K562 (cell line): ENCODE data around the gene IL1F10.

Source experiments
- MAFK ChIP-seq: IDR thresholded peaks from 2 replicates; pipeline ENCODE4 v1.6.1; 2011; ENCODE audit warnings: low read length, improper control_type of control experiment
- RBBP5 ChIP-seq: fragments of 200-600 bp; sonication (generic); IDR thresholded peaks from 2 replicates; pipeline ENCODE4 v1.6.1; 2012; ENCODE audit warnings: borderline replicate concordance, mild to moderate bottlenecking, low read length, control low read depth, inconsistent platforms; ENCODE audit not compliant: insufficient read depth, poor library complexity, severe bottlenecking
- YY1 ChIP-seq, 3 experiments: IDR thresholded peaks; 2 replicates each; pipeline ENCODE4 v1.6.1; 2011; ENCODE audit warnings: low read length in 2 of 3, mild to moderate bottlenecking in 2 of 3, moderate library complexity in 2 of 3, borderline replicate concordance in 1 of 3, control low read depth in 1 of 3, low read depth in 1 of 3; ENCODE audit not compliant: insufficient read depth in 3 of 3, insufficient replicate concordance in 2 of 3, control insufficient read depth in 1 of 3, insufficient read length in 1 of 3; ENCODE audit errors: extremely low read depth in 1 of 3
- TF ChIP-seq, protein P1 (sequence below), 3 experiments: IDR thresholded peaks in 2 of 3; conservative IDR thresholded peaks in 1 of 3; 2 replicates each; pipeline ENCODE4 v1.5.1; 2011 to 2012; ENCODE audit warnings: low read length in 3 of 3, mild to moderate bottlenecking in 3 of 3, control low read depth in 2 of 3, improper control_type of control experiment in 1 of 3, inconsistent platforms in 1 of 3, low read depth in 1 of 3, mixed read lengths in 1 of 3, moderate library complexity in 1 of 3; ENCODE audit not compliant: insufficient read depth in 2 of 3
- TF ChIP-seq, protein P2 (sequence below): IDR thresholded peaks from 2 replicates; pipeline ENCODE4 v1.6.1; 2016; ENCODE audit warnings: missing genetic modification characterization, missing compliant biosample characterization

DNA sequence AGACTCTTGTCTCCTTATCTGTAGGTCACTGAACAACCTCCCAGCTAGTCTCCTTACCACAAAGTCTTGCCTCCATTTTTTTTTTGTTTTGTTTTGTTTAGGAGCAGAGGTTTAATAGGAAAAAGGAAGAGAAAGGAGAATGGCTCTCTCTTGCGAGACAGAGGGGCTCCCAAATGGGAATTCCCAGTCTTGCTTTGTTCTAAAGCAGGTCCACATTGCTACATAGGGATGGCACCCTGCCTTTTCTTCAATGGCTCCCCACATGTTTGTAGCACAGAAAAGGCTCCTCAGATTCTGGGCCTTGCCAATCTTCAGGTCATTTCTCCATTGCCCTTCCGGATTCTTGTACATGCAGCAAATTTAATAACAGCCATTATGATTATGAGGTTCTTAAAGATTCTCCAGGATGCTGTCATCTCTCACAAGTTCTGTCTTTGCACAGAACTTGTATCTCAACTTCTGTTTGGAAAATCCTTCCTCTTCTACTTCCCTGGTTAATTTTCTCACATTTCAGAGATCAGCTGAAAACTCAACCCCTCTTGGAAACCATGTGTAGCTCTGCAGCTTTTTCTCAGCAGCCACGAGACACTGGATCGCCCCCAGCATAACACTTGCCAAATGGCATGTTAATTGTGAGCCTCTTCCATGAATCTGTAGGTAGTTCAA, 23.6 kb downstream of the IL1F10 start:
- TF ChIP-seq, protein P1, sequence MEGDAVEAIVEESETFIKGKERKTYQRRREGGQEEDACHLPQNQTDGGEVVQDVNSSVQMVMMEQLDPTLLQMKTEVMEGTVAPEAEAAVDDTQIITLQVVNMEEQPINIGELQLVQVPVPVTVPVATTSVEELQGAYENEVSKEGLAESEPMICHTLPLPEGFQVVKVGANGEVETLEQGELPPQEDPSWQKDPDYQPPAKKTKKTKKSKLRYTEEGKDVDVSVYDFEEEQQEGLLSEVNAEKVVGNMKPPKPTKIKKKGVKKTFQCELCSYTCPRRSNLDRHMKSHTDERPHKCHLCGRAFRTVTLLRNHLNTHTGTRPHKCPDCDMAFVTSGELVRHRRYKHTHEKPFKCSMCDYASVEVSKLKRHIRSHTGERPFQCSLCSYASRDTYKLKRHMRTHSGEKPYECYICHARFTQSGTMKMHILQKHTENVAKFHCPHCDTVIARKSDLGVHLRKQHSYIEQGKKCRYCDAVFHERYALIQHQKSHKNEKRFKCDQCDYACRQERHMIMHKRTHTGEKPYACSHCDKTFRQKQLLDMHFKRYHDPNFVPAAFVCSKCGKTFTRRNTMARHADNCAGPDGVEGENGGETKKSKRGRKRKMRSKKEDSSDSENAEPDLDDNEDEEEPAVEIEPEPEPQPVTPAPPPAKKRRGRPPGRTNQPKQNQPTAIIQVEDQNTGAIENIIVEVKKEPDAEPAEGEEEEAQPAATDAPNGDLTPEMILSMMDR (IDR thresholded peaks at IDR 0.05 in 2 of 3, conservative IDR thresholded peaks at IDR 0.05 in 1 of 3; ENCODE audit: insufficient read depth in 2 of 3, low read depth in 1 of 3, low read length in 3 of 3): no peak
- TF ChIP-seq MAFK: no peak
- TF ChIP-seq RBBP5: no peak
- TF ChIP-seq, protein P2, sequence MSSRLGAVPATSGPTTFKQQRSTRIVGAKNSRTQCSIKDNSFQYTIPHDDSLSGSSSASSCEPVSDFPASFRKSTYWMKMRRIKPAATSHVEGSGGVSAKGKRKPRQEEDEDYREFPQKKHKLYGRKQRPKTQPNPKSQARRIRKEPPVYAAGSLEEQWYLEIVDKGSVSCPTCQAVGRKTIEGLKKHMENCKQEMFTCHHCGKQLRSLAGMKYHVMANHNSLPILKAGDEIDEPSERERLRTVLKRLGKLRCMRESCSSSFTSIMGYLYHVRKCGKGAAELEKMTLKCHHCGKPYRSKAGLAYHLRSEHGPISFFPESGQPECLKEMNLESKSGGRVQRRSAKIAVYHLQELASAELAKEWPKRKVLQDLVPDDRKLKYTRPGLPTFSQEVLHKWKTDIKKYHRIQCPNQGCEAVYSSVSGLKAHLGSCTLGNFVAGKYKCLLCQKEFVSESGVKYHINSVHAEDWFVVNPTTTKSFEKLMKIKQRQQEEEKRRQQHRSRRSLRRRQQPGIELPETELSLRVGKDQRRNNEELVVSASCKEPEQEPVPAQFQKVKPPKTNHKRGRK: no peak
- no peak for TF ChIP-seq YY1 (IDR thresholded peaks at IDR 0.05; ENCODE audit: borderline replicate concordance in 1 of 3, control insufficient read depth in 1 of 3, extremely low read depth in 1 of 3, insufficient read depth in 3 of 3, insufficient read length in 1 of 3, insufficient replicate concordance in 2 of 3, low read depth in 1 of 3, low read length in 2 of 3)
